GM23248 (cell line): ENCODE measurements around the gene ARID5B. TPM values are rescaled to one million over a fixed set of nuclear protein-coding genes. Genes with fewer than 3 reads are reported as not detected.

Experiments
- DNase-seq: peaks from one replicate; pipeline ENCODE4 v3.0.0-alpha.2; 2015
- H2AFZ ChIP-seq: fragments of 200-600 bp; sonication (generic); 2 replicates; pipeline ENCODE4 v1.6.1; 2016; ENCODE audit warnings: antibody characterized with exemption
- H3F3A ChIP-seq: fragments of 200-600 bp; sonication (generic); 2 replicates; pipeline ENCODE4 v1.6.1; 2016; ENCODE audit warnings: mild to moderate bottlenecking, antibody characterized with exemption, mixed run types; ENCODE audit not compliant: insufficient read depth
- H3K27ac ChIP-seq: fragments of 200-600 bp; sonication (generic); 2 replicates; pipeline ENCODE4 v1.5.1; 2016; ENCODE audit warnings: mild to moderate bottlenecking
- H3K27me3 ChIP-seq: fragments of 200-600 bp; sonication (generic); replicated peaks from 2 replicates; pipeline ENCODE4 v1.6.1; 2016; ENCODE audit warnings: mild to moderate bottlenecking; ENCODE audit not compliant: insufficient read depth
- H3K36me3 ChIP-seq: fragments of 200-600 bp; sonication (generic); 2 replicates; pipeline ENCODE4 v1.6.1; 2016; ENCODE audit warnings: low read depth, mild to moderate bottlenecking
- H3K4me1 ChIP-seq: fragments of 200-600 bp; sonication (generic); 2 replicates; pipeline ENCODE4 v1.6.1; 2016; ENCODE audit warnings: mild to moderate bottlenecking; ENCODE audit not compliant: insufficient read depth
- H3K4me2 ChIP-seq: fragments of 200-600 bp; sonication (generic); one replicate; pipeline ENCODE4 v1.6.1; 2016; ENCODE audit warnings: mild to moderate bottlenecking; ENCODE audit not compliant: unreplicated experiment
- H3K4me3 ChIP-seq: fragments of 200-600 bp; sonication (generic); 2 replicates; pipeline ENCODE4 v1.5.1; 2016; ENCODE audit warnings: mild to moderate bottlenecking
- H3K79me2 ChIP-seq: fragments of 200-600 bp; sonication (generic); 2 replicates; pipeline ENCODE4 v1.6.1; 2016; ENCODE audit warnings: mild to moderate bottlenecking; ENCODE audit not compliant: insufficient read depth
- H3K9ac ChIP-seq: fragments of 200-600 bp; sonication (generic); 2 replicates; pipeline ENCODE4 v1.6.1; 2016; ENCODE audit warnings: mild to moderate bottlenecking
- H3K9me2 ChIP-seq: fragments of 200-600 bp; sonication (generic); 2 replicates; pipeline ENCODE4 v1.6.1; 2016; ENCODE audit warnings: mixed run types, mild to moderate bottlenecking, moderate library complexity; ENCODE audit not compliant: insufficient read depth
- H3K9me3 ChIP-seq: fragments of 200-600 bp; sonication (generic); one replicate; pipeline ENCODE4 v1.6.1; 2017; ENCODE audit warnings: low read depth
- H4K20me1 ChIP-seq: fragments of 200-600 bp; sonication (generic); 2 replicates; pipeline ENCODE4 v1.6.0; 2016; ENCODE audit not compliant: insufficient read depth
- EZH2 ChIP-seq: fragments of 200-600 bp; sonication (generic); IDR thresholded peaks from 2 replicates; pipeline ENCODE4 v1.6.1; 2018; ENCODE audit warnings: antibody characterized with exemption, mild to moderate bottlenecking; ENCODE audit not compliant: insufficient read depth, poor library complexity, severe bottlenecking
- EZH2phosphoT487 ChIP-seq: fragments of 200-600 bp; sonication (generic); IDR thresholded peaks from 2 replicates; pipeline ENCODE4 v1.6.1; 2018; ENCODE audit warnings: antibody characterized with exemption, moderate library complexity, mild to moderate bottlenecking, low read depth; ENCODE audit not compliant: insufficient read depth
- WGBS, 2 experiments: methylation state at CpG; one replicate each; pipeline ENCODE4 v1.1.6; 2015 to 2017; ENCODE audit warnings: low lambda C conversion rate in 2 of 2, low coverage in 1 of 2; ENCODE audit errors: missing lambda C conversion rate in 2 of 2; 5-methylcytosine and 5-hydroxymethylcytosine counted together
- in situ Hi-C: fragments of 300-500 bp; cut with MboI; formaldehyde crosslinking; loops from 2 replicates; pipeline ENCODE4 v1.15.0; 2020
- polyA plus RNA-seq: library from polyadenylated mRNA; unstranded; fragments of >200 nt; fragmentation: Nextera tagmentation; extraction: Ambion mirVana; gene quantifications from 2 replicates; pipeline ENCODE4 v1.2.1, GENCODE V29; 2016
- total RNA-seq: library from RNA; depleted of rRNA; stranded (reverse); fragments of >200 nt; shearing (Covaris generic); gene quantifications from 2 replicates; pipeline ENCODE4 v1.2.3, GENCODE V29; 2014

Gene ARID5B
- total and polyA plus RNA-seq, 2 experiments from 2014 or later, result 56.7 to 78.8 TPM

- Histone ChIP-seq H3K27ac (no peak overlapping the region), H3K9me3 (no peaks in the 10 kb centered on the region), H3F3A (no peaks in the 10 kb centered on the region), H2AFZ (no peak overlapping the region), H3K4me3 (no peak overlapping the region), H3K4me2 (no peak overlapping the region), H3K4me1 (no peaks in the 10 kb centered on the region), H3K9ac (no peak overlapping the region), H3K36me3 (no peaks in the 10 kb centered on the region), H4K20me1 (no peaks in the 10 kb centered on the region), H3K79me2 (no peaks in the 10 kb centered on the region), H3K9me2 (no peaks in the 10 kb centered on the region), H3K27me3 (no peaks in the 10 kb centered on the region)
- no peak for DNase-seq
- in situ Hi-C loops, result no loop called here
- TF ChIP-seq EZH2phosphoT487 (no peak), EZH2 (no peak)
Measured at GRCh38 chr10:62108759-62109586, 207.5 kb downstream of the ARID5B start.

- no peak overlapping the region for H2AFZ ChIP-seq
- no peaks in the 10 kb centered on the region for H4K20me1 ChIP-seq
- in situ Hi-C loops, result no loop called here
- no peak for DNase-seq
- no peaks in the 10 kb centered on the region for H3K9me3 ChIP-seq
- H3K9ac ChIP-seq, result no peak overlapping the region
- H3K4me1 ChIP-seq, result no peaks in the 10 kb centered on the region
- H3K27ac ChIP-seq, result no peak overlapping the region
- no peaks in the 10 kb centered on the region for H3K36me3 ChIP-seq
- no peak overlapping the region for H3K4me2 ChIP-seq
- TF ChIP-seq EZH2, result no peak
- TF ChIP-seq EZH2phosphoT487, result no peak
- no peaks in the 10 kb centered on the region for H3K79me2 ChIP-seq
- no peaks in the 10 kb centered on the region for H3K27me3 ChIP-seq
- WGBS, 2 experiments, result 85 to 100% methylated on average over 1 of the region's 1 CpG
- no peak overlapping the region for H3K4me3 ChIP-seq
- no peaks in the 10 kb centered on the region for H3K9me2 ChIP-seq
- no peaks in the 10 kb centered on the region for H3F3A ChIP-seq
Measured at GRCh38 chr10:62109587-62110293, 208.2 kb downstream of the ARID5B start.

GRCh38 chr10:62112300-62112699 lies 210.8 kb downstream of the ARID5B start:
- DNase-seq, result no peak
- in situ Hi-C loops, result no loop called here

GRCh38 chr10:62112963-62113362 lies 211.5 kb downstream of the ARID5B start:
- Histone ChIP-seq H3K27ac (no peak overlapping the region), H3K9ac (no peak overlapping the region), H4K20me1 (no peaks in the 10 kb centered on the region), H3K36me3 (no peaks in the 10 kb centered on the region), H2AFZ (no peak overlapping the region), H3K9me3 (no peaks in the 10 kb centered on the region), H3K4me3 (no peak overlapping the region), H3K4me1 (no peaks in the 10 kb centered on the region), H3K9me2 (no peaks in the 10 kb centered on the region), H3K79me2 (no peaks in the 10 kb centered on the region), H3K27me3 (no peaks in the 10 kb centered on the region), H3F3A (no peaks in the 10 kb centered on the region), H3K4me2 (no peak overlapping the region)
- in situ Hi-C loops, result no loop called here
- WGBS, 2 experiments, result 81 to 83% methylated on average over 4 of the region's 4 CpGs
- TF ChIP-seq EZH2 (no peak), EZH2phosphoT487 (no peak)
- DNase-seq, result no peak

More at GRCh38 chr10:62112300-62112699, 210.8 kb downstream of the ARID5B start:
- Histone ChIP-seq H3F3A (no peaks in the 10 kb centered on the region), H3K9ac (no peak overlapping the region), H3K9me2 (no peaks in the 10 kb centered on the region), H3K4me3 (no peak overlapping the region), H2AFZ (no peak overlapping the region), H3K27ac (no peak overlapping the region), H3K27me3 (no peaks in the 10 kb centered on the region), H3K9me3 (no peaks in the 10 kb centered on the region), H4K20me1 (no peaks in the 10 kb centered on the region), H3K4me2 (no peak overlapping the region), H3K36me3 (no peaks in the 10 kb centered on the region), H3K79me2 (no peaks in the 10 kb centered on the region), H3K4me1 (no peaks in the 10 kb centered on the region)
- TF ChIP-seq EZH2phosphoT487 (no peak), EZH2 (no peak)
